ENCODE measurements around the gene USHBP1.

The USHBP1 gene

DNA sequence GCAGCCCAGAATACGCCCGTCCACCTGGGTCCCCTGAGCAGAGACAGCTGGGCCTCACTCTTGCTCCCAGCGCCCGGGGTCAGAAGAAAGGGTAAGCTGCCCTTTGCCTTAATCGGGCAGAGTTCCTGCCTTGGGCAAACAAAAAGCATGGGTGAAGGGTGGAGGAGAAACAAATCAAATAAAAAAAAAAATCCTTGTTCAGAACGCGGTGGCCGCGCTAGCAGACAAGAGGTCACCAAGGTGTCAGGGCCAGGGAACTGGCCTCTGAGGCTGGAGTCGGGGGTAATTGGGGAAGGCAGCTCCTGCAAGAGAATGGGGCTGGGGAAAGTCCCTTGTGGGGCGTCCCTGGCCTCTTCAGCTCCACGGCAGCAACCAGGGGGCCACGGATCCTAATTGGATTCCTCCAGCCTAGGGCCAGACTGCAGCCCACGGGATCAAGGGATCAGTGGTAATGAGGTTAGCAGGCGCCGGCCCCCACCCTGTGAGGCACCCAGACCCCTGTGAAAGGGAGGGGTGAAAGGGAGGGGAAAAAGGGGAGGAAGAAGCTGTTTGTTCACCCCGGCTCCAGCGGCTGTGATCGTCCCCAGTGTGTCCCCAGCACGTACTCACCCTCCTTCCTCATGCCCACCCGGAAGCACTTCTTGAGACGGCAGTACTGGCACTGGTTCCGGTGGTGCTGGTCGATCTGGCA lies 24.3 kb downstream of the USHBP1 start:
- H3K4me1 ChIP-seq (ENCODE audit: control insufficient read depth, insufficient read depth, low read length) = peaks cover 62% of the 10 kb centered on the region
- H3K27me3 ChIP-seq (ENCODE audit: control insufficient read depth, insufficient read depth, low read length) = no peaks in the 10 kb centered on the region
- H3K4me3 ChIP-seq (ENCODE audit: low read length) = no peak overlapping the region
- H3K36me3 ChIP-seq (ENCODE audit: control insufficient read depth, insufficient read depth, low read length) = peaks cover 13% of the 10 kb centered on the region
- H3K9ac ChIP-seq (ENCODE audit: low read length) = peak overlapping the region; percentile 61
- no peaks in the 10 kb centered on the region for H3K9me3 ChIP-seq (ENCODE audit: control insufficient read depth, low read length)

DNA sequence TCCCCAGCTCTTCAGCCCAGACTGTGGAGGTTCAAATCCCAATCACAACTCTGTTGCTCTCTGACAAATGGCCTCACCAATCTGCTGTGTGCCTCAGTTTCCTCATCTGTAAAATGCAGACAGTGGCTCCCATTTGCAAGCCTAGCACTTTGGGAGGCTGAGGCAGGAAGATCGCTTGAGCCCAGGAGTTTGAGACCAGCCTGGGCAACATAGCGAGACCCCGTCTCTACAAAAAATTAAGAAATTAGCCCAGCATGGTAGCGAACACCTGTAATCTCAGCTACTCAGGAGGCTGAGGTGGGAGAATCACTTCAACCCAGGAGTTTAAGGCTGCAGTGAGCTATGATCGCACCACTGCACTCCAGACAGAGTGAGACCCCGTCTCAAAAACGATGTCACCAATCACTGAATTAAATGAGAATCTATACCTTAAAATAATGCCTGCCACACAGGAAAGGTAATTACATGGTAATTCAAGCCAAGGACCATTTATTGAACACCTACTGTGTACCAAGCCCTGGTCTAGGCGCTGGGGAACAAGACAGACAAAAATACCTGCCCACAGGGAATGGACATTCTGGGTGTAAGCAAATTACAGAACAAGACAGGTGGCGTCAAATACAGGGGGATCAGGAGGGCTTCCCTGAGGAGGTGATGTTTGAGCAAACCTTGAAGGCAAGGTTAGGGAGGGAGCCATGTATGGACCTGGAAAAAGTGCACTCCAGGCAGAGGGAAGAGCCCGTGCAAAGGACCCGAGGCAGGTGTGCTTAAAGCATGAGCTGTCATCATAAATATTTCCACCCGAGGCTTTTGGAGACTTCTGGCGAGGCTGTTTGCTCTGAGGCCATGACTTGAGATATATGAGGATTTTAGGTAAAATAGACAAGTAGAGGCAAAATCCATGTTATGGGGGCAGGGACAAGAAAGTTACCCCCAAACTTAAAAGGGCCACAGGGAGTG lies 26.5 kb downstream of the USHBP1 start:
- peaks cover 63% of the 10 kb centered on the region for H3K4me1 ChIP-seq (ENCODE audit: control insufficient read depth, insufficient read depth, low read length)
- H3K36me3 ChIP-seq (ENCODE audit: control insufficient read depth, insufficient read depth, low read length) = peaks cover 13% of the 10 kb centered on the region
- no peak overlapping the region for H3K9ac ChIP-seq (ENCODE audit: low read length)
- no peaks in the 10 kb centered on the region for H3K9me3 ChIP-seq (ENCODE audit: control insufficient read depth, low read length)
- no peaks in the 10 kb centered on the region for H3K27me3 ChIP-seq (ENCODE audit: control insufficient read depth, insufficient read depth, low read length)
- H3K4me3 ChIP-seq (ENCODE audit: low read length) = no peak overlapping the region

DNA sequence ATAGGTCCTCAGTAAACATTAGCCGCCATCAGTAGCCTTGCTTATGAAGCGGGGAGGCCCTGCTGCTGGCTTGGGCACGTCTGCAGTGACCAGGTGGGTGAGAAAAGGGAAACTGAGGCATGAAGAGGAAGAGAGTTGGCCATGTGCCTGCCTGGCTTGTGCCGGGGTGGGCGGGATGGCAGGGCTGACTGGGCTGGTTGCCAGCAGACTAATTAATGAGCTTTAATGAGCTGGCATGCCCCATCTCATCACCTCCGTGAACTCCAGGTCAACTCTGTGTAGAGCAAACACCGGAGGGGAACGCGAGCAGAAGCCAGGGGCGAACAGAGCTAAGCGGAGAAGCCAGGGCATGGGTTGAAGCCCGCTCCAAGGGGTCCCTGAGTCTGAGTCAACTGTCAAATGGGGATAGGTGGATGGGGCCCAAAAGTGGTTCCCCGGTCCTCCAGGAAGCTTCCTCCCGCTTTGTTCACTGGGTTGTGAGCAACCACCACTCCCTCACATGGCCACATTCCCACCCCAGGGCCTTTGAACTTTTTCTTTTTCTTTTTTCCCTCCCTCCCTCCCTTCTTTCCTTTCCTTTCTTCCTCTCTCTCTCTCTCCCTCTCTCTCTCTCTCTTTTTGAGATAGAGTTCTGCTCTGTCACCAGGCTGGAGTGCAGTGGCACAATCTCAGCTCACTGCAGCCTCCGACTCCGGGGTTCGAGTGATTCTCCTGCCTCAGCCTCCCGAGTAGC lies 27.6 kb downstream of the USHBP1 start:
- H3K9ac ChIP-seq (ENCODE audit: low read length) = peak overlapping the region; percentile 53
- H3K4me1 ChIP-seq (ENCODE audit: control insufficient read depth, insufficient read depth, low read length) = peaks cover 54% of the 10 kb centered on the region
- H3K9me3 ChIP-seq (ENCODE audit: control insufficient read depth, low read length) = no peaks in the 10 kb centered on the region
- H3K27me3 ChIP-seq (ENCODE audit: control insufficient read depth, insufficient read depth, low read length) = no peaks in the 10 kb centered on the region
- H3K36me3 ChIP-seq (ENCODE audit: control insufficient read depth, insufficient read depth, low read length) = peaks cover 18% of the 10 kb centered on the region
- H3K4me3 ChIP-seq (ENCODE audit: low read length) = no peak overlapping the region

GRCh38 chr19:17235971-17236777 lies 28.4 kb downstream of the USHBP1 start:
- Histone ChIP-seq H3K9ac (ENCODE audit: low read length) (peak overlapping the region; percentile 53), H3K4me3 (ENCODE audit: low read length) (no peak overlapping the region), H3K36me3 (ENCODE audit: control insufficient read depth, insufficient read depth, low read length) (peaks cover 22% of the 10 kb centered on the region), H3K9me3 (ENCODE audit: control insufficient read depth, low read length) (no peaks in the 10 kb centered on the region), H3K4me1 (ENCODE audit: control insufficient read depth, insufficient read depth, low read length) (peaks cover 47% of the 10 kb centered on the region), H3K27me3 (ENCODE audit: control insufficient read depth, insufficient read depth, low read length) (no peaks in the 10 kb centered on the region)

GRCh38 chr19:17235300-17235970 lies 29.1 kb downstream of the USHBP1 start:
- Histone ChIP-seq H3K4me1 (ENCODE audit: control insufficient read depth, insufficient read depth, low read length) (peaks cover 42% of the 10 kb centered on the region), H3K36me3 (ENCODE audit: control insufficient read depth, insufficient read depth, low read length) (peaks cover 22% of the 10 kb centered on the region), H3K9ac (ENCODE audit: low read length) (peak overlapping the region; percentile 43), H3K27me3 (ENCODE audit: control insufficient read depth, insufficient read depth, low read length) (no peaks in the 10 kb centered on the region), H3K4me3 (ENCODE audit: low read length) (peak overlapping the region; percentile 56), H3K9me3 (ENCODE audit: control insufficient read depth, low read length) (no peaks in the 10 kb centered on the region)

GRCh38 chr19:17234911-17235299 lies 29.6 kb downstream of the USHBP1 start:
- Histone ChIP-seq H3K36me3 (ENCODE audit: control insufficient read depth, insufficient read depth, low read length) (peaks cover 20% of the 10 kb centered on the region), H3K4me1 (ENCODE audit: control insufficient read depth, insufficient read depth, low read length) (peaks cover 38% of the 10 kb centered on the region), H3K4me3 (ENCODE audit: low read length) (peak overlapping the region; percentile 56), H3K27me3 (ENCODE audit: control insufficient read depth, insufficient read depth, low read length) (no peaks in the 10 kb centered on the region), H3K9ac (ENCODE audit: low read length) (peak overlapping the region; percentile 43), H3K9me3 (ENCODE audit: control insufficient read depth, low read length) (no peaks in the 10 kb centered on the region)

DNA sequence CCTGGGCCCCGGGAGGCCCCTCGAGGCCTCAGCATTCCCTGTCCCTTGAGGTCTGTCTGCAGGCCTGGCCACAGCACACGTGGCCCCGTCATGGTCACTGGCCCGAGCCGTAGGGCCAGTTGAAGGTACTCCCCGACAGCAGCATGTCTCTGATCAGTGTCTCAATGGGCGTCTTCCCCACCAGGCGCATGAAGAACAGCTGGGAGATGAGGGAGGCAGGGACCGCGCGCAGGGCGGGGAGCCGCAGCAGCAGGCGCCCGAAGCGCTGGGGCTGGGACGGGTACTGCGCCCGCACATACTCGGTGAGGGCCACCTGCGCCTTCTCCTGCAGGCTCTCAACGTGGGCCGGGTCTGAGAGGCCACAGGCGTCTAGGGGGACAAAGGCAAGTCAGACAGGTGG lies 32.3 kb downstream of the USHBP1 start:
- Histone ChIP-seq H3K27me3 (ENCODE audit: control insufficient read depth, insufficient read depth, low read length) (no peaks in the 10 kb centered on the region), H3K4me1 (ENCODE audit: control insufficient read depth, insufficient read depth, low read length) (peaks cover 24% of the 10 kb centered on the region), H3K9ac (ENCODE audit: low read length) (no peak overlapping the region), H3K9me3 (ENCODE audit: control insufficient read depth, low read length) (no peaks in the 10 kb centered on the region), H3K36me3 (ENCODE audit: control insufficient read depth, insufficient read depth, low read length) (peaks cover 13% of the 10 kb centered on the region), H3K4me3 (ENCODE audit: low read length) (no peak overlapping the region)

GRCh38 chr19:17229890-17230289 lies 34.7 kb downstream of the USHBP1 start:
- Histone ChIP-seq H3K36me3 (ENCODE audit: control insufficient read depth, insufficient read depth, low read length) (peaks cover 13% of the 10 kb centered on the region), H3K9me3 (ENCODE audit: control insufficient read depth, low read length) (no peaks in the 10 kb centered on the region), H3K4me1 (ENCODE audit: control insufficient read depth, insufficient read depth, low read length) (peaks cover 7% of the 10 kb centered on the region), H3K4me3 (ENCODE audit: low read length) (no peak overlapping the region), H3K9ac (ENCODE audit: low read length) (no peak overlapping the region), H3K27me3 (ENCODE audit: control insufficient read depth, insufficient read depth, low read length) (no peaks in the 10 kb centered on the region)

DNA sequence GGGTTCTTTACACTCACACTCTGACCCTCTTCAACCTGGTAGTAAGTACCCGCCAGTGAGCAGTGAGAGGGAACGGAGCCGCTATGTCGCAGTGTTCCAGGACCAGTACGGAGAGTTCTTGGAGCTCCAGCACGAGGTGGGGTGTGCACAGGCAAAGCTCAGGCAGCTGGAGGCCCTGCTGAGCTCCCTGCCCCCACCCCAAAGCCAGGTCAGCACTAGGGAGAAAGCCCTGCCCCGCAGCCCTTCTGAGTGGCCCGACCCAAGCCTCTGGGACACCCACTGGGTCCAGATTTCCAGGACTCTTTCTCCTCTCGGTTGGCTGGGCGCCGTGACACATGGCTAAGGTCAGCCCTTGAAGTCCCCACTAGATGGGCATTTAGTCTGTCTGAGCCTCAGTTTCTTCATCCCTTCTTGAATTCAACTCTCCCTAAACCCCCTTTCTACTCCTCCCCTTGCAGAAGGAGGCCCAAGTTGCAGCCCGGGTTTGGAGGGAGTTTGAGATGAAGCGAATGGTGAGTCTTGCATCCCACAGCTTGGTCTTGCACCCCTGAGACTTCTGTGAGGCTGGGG lies 36.7 kb downstream of the USHBP1 start:
- no peaks in the 10 kb centered on the region for H3K27me3 ChIP-seq (ENCODE audit: control insufficient read depth, insufficient read depth, low read length)
- H3K36me3 ChIP-seq (ENCODE audit: control insufficient read depth, insufficient read depth, low read length) = peaks cover 13% of the 10 kb centered on the region

GRCh38 chr19:17226002-17226933 lies 38.3 kb downstream of the USHBP1 start, which contains the start of gene OCEL1:
TSS of gene OCEL1 (plus strand) at chr19:17226226. CDS start at chr19:17226248, 22 bp downstream.
- H3K27me3 ChIP-seq (ENCODE audit: control insufficient read depth, insufficient read depth, low read length) = no peaks in the 10 kb centered on the region
- peak within 1 kb of the TSS; percentile 31 for H3K4me3 ChIP-seq (ENCODE audit: low read length)
- H3K9ac ChIP-seq (ENCODE audit: low read length) = peak within 1 kb of the TSS; percentile 53

More for the DNA sequence above, 36.7 kb downstream of the USHBP1 start:
- no peak overlapping the region for H3K9ac ChIP-seq (ENCODE audit: low read length)
- no peaks in the 10 kb centered on the region for H3K9me3 ChIP-seq (ENCODE audit: control insufficient read depth, low read length)
- no peak overlapping the region for H3K4me3 ChIP-seq (ENCODE audit: low read length)
- peaks cover 5% of the 10 kb centered on the region for H3K4me1 ChIP-seq (ENCODE audit: control insufficient read depth, insufficient read depth, low read length)

More at GRCh38 chr19:17226002-17226933, 38.3 kb downstream of the USHBP1 start, which contains the start of gene OCEL1:
- Histone ChIP-seq H3K4me1 (ENCODE audit: control insufficient read depth, insufficient read depth, low read length) (peaks cover 5% of the 10 kb centered on the region), H3K36me3 (ENCODE audit: control insufficient read depth, insufficient read depth, low read length) (peaks cover 5% of the 10 kb centered on the region), H3K9me3 (ENCODE audit: control insufficient read depth, low read length) (no peaks in the 10 kb centered on the region)

Measured in mucosa of stomach (tissue), 1 donor.